ENCODE data around the gene SASH1.
A peak's percentile ranks its signal among the peaks of the same experiment; 100 is the strongest.

The SASH1 gene

GRCh38 chr6:148464319-148465010, 121.8 kb downstream of the SASH1 start:
- Histone ChIP-seq H3K9me2 (replicated peaks; ENCODE audit: insufficient read depth, low read length) (no peaks in the 10 kb centered on the region), H3K27ac (ENCODE audit: low read length) (no peak overlapping the region), H3F3A (ENCODE audit: insufficient read depth, low read length) (no peaks in the 10 kb centered on the region), H3K4me1 (ENCODE audit: low read length) (no peaks in the 10 kb centered on the region), H2AFZ (ENCODE audit: low read length) (no peak overlapping the region), H3K9ac (ENCODE audit: low read length) (no peak overlapping the region), H3K27me3 (replicated peaks; ENCODE audit: insufficient read depth, low read length) (no peaks in the 10 kb centered on the region), H4K20me1 (ENCODE audit: insufficient read depth, low read length) (no peaks in the 10 kb centered on the region), H3K4me2 (ENCODE audit: low read depth, low read length) (no peak overlapping the region), H3K79me2 (ENCODE audit: low read length) (no peaks in the 10 kb centered on the region), H3K9me3 (replicated peaks; ENCODE audit: insufficient read depth, low read length) (no peaks in the 10 kb centered on the region), H3K36me3 (replicated peaks; ENCODE audit: insufficient read depth, low read length) (no peaks in the 10 kb centered on the region), H3K4me3 (ENCODE audit: low read length) (no peak overlapping the region)
- TF ChIP-seq, protein P1, sequence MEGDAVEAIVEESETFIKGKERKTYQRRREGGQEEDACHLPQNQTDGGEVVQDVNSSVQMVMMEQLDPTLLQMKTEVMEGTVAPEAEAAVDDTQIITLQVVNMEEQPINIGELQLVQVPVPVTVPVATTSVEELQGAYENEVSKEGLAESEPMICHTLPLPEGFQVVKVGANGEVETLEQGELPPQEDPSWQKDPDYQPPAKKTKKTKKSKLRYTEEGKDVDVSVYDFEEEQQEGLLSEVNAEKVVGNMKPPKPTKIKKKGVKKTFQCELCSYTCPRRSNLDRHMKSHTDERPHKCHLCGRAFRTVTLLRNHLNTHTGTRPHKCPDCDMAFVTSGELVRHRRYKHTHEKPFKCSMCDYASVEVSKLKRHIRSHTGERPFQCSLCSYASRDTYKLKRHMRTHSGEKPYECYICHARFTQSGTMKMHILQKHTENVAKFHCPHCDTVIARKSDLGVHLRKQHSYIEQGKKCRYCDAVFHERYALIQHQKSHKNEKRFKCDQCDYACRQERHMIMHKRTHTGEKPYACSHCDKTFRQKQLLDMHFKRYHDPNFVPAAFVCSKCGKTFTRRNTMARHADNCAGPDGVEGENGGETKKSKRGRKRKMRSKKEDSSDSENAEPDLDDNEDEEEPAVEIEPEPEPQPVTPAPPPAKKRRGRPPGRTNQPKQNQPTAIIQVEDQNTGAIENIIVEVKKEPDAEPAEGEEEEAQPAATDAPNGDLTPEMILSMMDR (IDR thresholded peaks at IDR 0.05; ENCODE audit: low read length) = peak; percentile 66
- TF ChIP-seq EZH2 (optimal IDR thresholded peaks at IDR 0.05; ENCODE audit: low read depth, low read length) (no peak), EZH2phosphoT487 (IDR thresholded peaks at IDR 0.05; ENCODE audit: low read length) (no peak)
- peak; percentile 20 for DNase-seq

DNA sequence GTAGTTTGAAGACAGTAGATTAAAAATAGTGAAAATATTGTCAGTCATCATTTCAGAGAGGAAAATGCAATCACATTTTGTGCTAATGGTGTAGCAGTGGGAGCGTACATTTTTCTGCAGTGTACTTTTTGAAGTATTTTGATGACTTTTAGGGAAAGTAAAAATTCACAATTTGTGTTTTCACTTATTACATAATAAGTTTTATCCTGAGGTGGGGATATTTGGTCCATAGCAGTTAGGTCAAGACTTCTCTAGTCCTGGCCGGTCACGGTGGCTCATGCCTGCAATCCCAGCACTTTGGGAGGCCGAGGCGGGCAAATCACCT, 122.3 kb downstream of the SASH1 start:
- H3K4me3 ChIP-seq (ENCODE audit: low read length) = no peak overlapping the region
- no peaks in the 10 kb centered on the region for H3K27me3 ChIP-seq (replicated peaks; ENCODE audit: insufficient read depth, low read length)
- H3K9ac ChIP-seq (ENCODE audit: low read length) = no peak overlapping the region
- no peak for DNase-seq
- H4K20me1 ChIP-seq (ENCODE audit: insufficient read depth, low read length) = no peaks in the 10 kb centered on the region
- no peaks in the 10 kb centered on the region for H3K79me2 ChIP-seq (ENCODE audit: low read length)
- H3K36me3 ChIP-seq (replicated peaks; ENCODE audit: insufficient read depth, low read length) = no peaks in the 10 kb centered on the region
- H2AFZ ChIP-seq (ENCODE audit: low read length) = no peak overlapping the region
- H3K4me2 ChIP-seq (ENCODE audit: low read depth, low read length) = no peak overlapping the region
- H3K4me1 ChIP-seq (ENCODE audit: low read length) = no peaks in the 10 kb centered on the region
- TF ChIP-seq EZH2phosphoT487 (IDR thresholded peaks at IDR 0.05; ENCODE audit: low read length) (no peak), EZH2 (optimal IDR thresholded peaks at IDR 0.05; ENCODE audit: low read depth, low read length) (no peak)
- TF ChIP-seq, protein P1 (IDR thresholded peaks at IDR 0.05; ENCODE audit: low read length) = no peak
- no peaks in the 10 kb centered on the region for H3K9me2 ChIP-seq (replicated peaks; ENCODE audit: insufficient read depth, low read length)
- no peak overlapping the region for H3K27ac ChIP-seq (ENCODE audit: low read length)
- no peaks in the 10 kb centered on the region for H3F3A ChIP-seq (ENCODE audit: insufficient read depth, low read length)
- no peaks in the 10 kb centered on the region for H3K9me3 ChIP-seq (replicated peaks; ENCODE audit: insufficient read depth, low read length)

- H3F3A ChIP-seq (ENCODE audit: insufficient read depth, low read length) = no peaks in the 10 kb centered on the region
- no peak overlapping the region for H2AFZ ChIP-seq (ENCODE audit: low read length)
- TF ChIP-seq, protein P1 (IDR thresholded peaks at IDR 0.05; ENCODE audit: low read length) = no peak
- TF ChIP-seq EZH2phosphoT487 (IDR thresholded peaks at IDR 0.05; ENCODE audit: low read length) (no peak), EZH2 (optimal IDR thresholded peaks at IDR 0.05; ENCODE audit: low read depth, low read length) (no peak)
- H3K4me2 ChIP-seq (ENCODE audit: low read depth, low read length) = no peak overlapping the region
- H3K4me1 ChIP-seq (ENCODE audit: low read length) = no peaks in the 10 kb centered on the region
- no peaks in the 10 kb centered on the region for H3K9me3 ChIP-seq (replicated peaks; ENCODE audit: insufficient read depth, low read length)
- no peak for DNase-seq
- no peaks in the 10 kb centered on the region for H3K79me2 ChIP-seq (ENCODE audit: low read length)
- H3K9me2 ChIP-seq (replicated peaks; ENCODE audit: insufficient read depth, low read length) = no peaks in the 10 kb centered on the region
- H3K9ac ChIP-seq (ENCODE audit: low read length) = no peak overlapping the region
- no peak overlapping the region for H3K4me3 ChIP-seq (ENCODE audit: low read length)
- H3K27ac ChIP-seq (ENCODE audit: low read length) = no peak overlapping the region
- H3K27me3 ChIP-seq (replicated peaks; ENCODE audit: insufficient read depth, low read length) = no peaks in the 10 kb centered on the region
- no peaks in the 10 kb centered on the region for H3K36me3 ChIP-seq (replicated peaks; ENCODE audit: insufficient read depth, low read length)
- H4K20me1 ChIP-seq (ENCODE audit: insufficient read depth, low read length) = no peaks in the 10 kb centered on the region
Measured at GRCh38 chr6:148465670-148466069, 123.0 kb downstream of the SASH1 start.
